ENCODE data around the gene SYNE3. TPM values are rescaled to one million over a fixed set of nuclear protein-coding genes. Genes with fewer than 3 reads are reported as not detected.
A peak's percentile ranks its signal among the peaks of the same experiment; 100 is the strongest.

SYNE3 gene
- total RNA-seq, 1 experiment from 2014 or later: 1.2 TPM

GRCh38 chr14:95538801-95539509 is 22.5 kb upstream of the SYNE3 start:
- ATAC-seq: no peak
- Histone ChIP-seq H3F3A (ENCODE audit: low read length, unreplicated experiment) (no peaks in the 10 kb centered on the region), H2AFZ (ENCODE audit: low read length) (no peak overlapping the region), H3K4me1 (ENCODE audit: insufficient read depth, low read length) (peaks cover 15% of the 10 kb centered on the region), H3K36me3 (ENCODE audit: low read depth, low read length) (peaks cover 1% of the 10 kb centered on the region; the same call in 1 of the 2 replicates), H3K9ac (ENCODE audit: low read length) (no peak overlapping the region), H3K9me3 (ENCODE audit: low read length) (no peaks in the 10 kb centered on the region), H3K9me2 (replicated peaks; ENCODE audit: low read length) (no peaks in the 10 kb centered on the region), H4K20me1 (ENCODE audit: low read length) (peaks cover 52% of the 10 kb centered on the region), H3K27me3 (ENCODE audit: low read length) (no peaks in the 10 kb centered on the region), H3K4me2 (ENCODE audit: low read length) (no peak overlapping the region), H3K27ac (ENCODE audit: low read length) (no peak overlapping the region), H3K4me3 (ENCODE audit: low read length) (no peak overlapping the region), H3K79me2 (ENCODE audit: low read length) (peaks cover 94% of the 10 kb centered on the region)
- DNase-seq: no peak
- POLR2A ChIA-PET (ENCODE audit: unreplicated experiment): no interaction called here
- BruUV-seq (replicated peaks): no TSS peak
- TF ChIP-seq, protein P1, sequence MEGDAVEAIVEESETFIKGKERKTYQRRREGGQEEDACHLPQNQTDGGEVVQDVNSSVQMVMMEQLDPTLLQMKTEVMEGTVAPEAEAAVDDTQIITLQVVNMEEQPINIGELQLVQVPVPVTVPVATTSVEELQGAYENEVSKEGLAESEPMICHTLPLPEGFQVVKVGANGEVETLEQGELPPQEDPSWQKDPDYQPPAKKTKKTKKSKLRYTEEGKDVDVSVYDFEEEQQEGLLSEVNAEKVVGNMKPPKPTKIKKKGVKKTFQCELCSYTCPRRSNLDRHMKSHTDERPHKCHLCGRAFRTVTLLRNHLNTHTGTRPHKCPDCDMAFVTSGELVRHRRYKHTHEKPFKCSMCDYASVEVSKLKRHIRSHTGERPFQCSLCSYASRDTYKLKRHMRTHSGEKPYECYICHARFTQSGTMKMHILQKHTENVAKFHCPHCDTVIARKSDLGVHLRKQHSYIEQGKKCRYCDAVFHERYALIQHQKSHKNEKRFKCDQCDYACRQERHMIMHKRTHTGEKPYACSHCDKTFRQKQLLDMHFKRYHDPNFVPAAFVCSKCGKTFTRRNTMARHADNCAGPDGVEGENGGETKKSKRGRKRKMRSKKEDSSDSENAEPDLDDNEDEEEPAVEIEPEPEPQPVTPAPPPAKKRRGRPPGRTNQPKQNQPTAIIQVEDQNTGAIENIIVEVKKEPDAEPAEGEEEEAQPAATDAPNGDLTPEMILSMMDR (conservative IDR thresholded peaks at IDR 0.05; ENCODE audit: low read depth, low read length): no peak
- TF ChIP-seq EZH2phosphoT487 (IDR thresholded peaks at IDR 0.05; ENCODE audit: borderline replicate concordance, low read length) (no peak), EZH2 (IDR thresholded peaks at IDR 0.05; ENCODE audit: low read length, unreplicated experiment) (no peak)
- intact Hi-C loops (cut with micrococcal nuclease): loop anchor here (10.0 kb wide), 1 partner anchor 54 kb away; no protein-coding TSS in a partner anchor
- CTCF ChIA-PET: no interaction called here

DNA sequence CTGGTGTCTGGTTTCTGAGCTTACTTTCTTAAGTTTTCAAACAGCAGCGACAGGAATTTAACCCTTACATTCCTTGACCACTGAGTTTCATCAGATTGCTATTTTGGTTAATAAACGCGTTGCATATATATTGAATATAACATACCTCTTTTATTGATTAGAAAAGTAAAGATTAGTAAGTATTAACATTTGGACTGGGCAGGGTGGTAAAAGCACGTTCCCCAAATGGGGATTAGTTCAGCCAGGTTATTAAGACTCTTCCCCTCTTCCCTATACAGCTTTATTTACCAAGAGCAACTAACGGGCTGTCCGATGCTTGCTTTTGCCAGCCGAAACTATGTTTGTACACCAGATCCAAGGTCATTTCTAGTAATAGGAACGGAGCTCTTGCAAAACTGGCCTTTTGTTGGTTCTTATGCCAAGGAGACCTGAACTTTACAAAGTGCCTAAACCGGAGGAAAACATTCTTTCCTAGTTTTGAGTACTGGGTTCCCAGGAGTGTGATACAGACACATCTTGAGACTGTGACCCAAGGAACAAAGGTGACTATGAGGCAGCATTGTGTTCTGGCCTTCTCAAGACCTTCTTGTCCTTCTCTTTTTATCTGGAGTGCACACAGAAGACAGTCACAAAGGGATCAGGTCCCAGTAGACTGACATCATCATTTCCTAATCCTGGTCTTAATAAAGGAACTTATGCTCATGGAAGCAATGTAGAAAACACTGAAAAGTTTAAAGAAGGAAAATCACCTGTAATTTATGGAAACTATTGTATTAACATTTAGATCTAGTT is 21.0 kb upstream of the SYNE3 start:
- CTCF ChIA-PET: interaction anchor here (0.7 kb wide), 1 partner anchor 92 kb away, joined by 3 read pairs; no protein-coding TSS in a partner anchor

More for the DNA sequence above, 21.0 kb upstream of the SYNE3 start:
- BruUV-seq (replicated peaks): no TSS peak
- Histone ChIP-seq H3K9me3 (ENCODE audit: low read length) (no peaks in the 10 kb centered on the region), H4K20me1 (ENCODE audit: low read length) (peaks cover 48% of the 10 kb centered on the region), H2AFZ (ENCODE audit: low read length) (no peak overlapping the region), H3K36me3 (ENCODE audit: low read depth, low read length) (no peaks in the 10 kb centered on the region), H3K9me2 (replicated peaks; ENCODE audit: low read length) (no peaks in the 10 kb centered on the region), H3F3A (ENCODE audit: low read length, unreplicated experiment) (no peaks in the 10 kb centered on the region), H3K27ac (ENCODE audit: low read length) (no peak overlapping the region), H3K4me1 (ENCODE audit: insufficient read depth, low read length) (peaks cover 20% of the 10 kb centered on the region), H3K9ac (ENCODE audit: low read length) (no peak overlapping the region), H3K4me3 (ENCODE audit: low read length) (peak overlapping the region; percentile 98; the same call in 1 of the 2 replicates), H3K27me3 (ENCODE audit: low read length) (no peaks in the 10 kb centered on the region), H3K79me2 (ENCODE audit: low read length) (peaks cover 94% of the 10 kb centered on the region), H3K4me2 (ENCODE audit: low read length) (peak overlapping the region; percentile 97)
- no peak for ATAC-seq
- TF ChIP-seq EZH2 (IDR thresholded peaks at IDR 0.05; ENCODE audit: low read length, unreplicated experiment) (no peak), EZH2phosphoT487 (IDR thresholded peaks at IDR 0.05; ENCODE audit: borderline replicate concordance, low read length) (no peak)
- TF ChIP-seq, protein P1 (conservative IDR thresholded peaks at IDR 0.05; ENCODE audit: low read depth, low read length): no peak
- no peak for DNase-seq
- intact Hi-C loops (cut with micrococcal nuclease): loop anchor here (10.0 kb wide), 1 partner anchor 53 kb away; no protein-coding TSS in a partner anchor
- POLR2A ChIA-PET (ENCODE audit: unreplicated experiment): no interaction called here
